ENCODE measurements around the gene DCAF10.

The DCAF10 gene

DNA sequence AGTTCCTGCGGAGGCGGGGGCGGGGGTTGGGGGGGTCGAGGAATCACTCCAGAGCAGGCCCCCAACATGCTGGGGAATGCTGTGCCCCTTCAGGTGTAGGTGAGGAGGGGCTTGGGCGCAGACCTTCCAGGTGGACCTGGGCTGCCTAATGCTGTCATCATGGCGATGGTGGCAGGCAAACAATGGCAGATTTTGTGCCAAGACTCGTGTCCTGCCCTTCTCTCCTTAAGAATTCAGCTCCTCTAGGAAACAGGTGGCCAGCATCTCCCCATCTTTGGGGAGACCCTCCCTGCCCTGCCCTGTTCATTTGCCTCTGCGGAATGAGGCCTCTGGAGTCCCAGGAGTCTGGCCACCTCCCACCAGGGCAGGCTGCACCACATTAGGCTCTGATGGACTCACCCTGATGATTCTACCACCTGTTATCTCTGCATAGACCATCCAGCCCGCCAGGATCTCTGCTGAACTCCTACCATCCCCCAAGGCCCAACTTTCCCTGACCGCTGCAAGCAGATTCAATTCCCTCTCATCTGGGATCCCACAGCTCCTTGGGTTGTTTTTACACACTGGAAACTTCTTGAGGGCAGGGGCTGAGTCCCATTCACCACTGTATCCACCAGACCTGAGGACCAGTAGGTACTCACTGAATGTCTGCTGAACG, 114.2 kb downstream of the DCAF10 start:
- no peak for DNase-seq (ENCODE audit: low read depth, low spot score)
- TF ChIP-seq CTCF (IDR thresholded peaks at IDR 0.05; ENCODE audit: low read depth, low read length), result no peak
- in situ Hi-C loops (cut with HindIII; ENCODE audit: low sequenced_read_pairs), result no loop called here
- no peak overlapping the region for H3K4me3 ChIP-seq (ENCODE audit: low read depth, low read length)

GRCh38 chr9:37915911-37916470, 115.4 kb downstream of the DCAF10 start:
- in situ Hi-C loops (cut with HindIII; ENCODE audit: low sequenced_read_pairs), result no loop called here
- no peak for TF ChIP-seq CTCF (IDR thresholded peaks at IDR 0.05; ENCODE audit: low read depth, low read length)
- no peak for DNase-seq (ENCODE audit: low read depth, low spot score)
- no peak overlapping the region for H3K4me3 ChIP-seq (ENCODE audit: low read depth, low read length)

GRCh38 chr9:37916471-37917312, 116.1 kb downstream of the DCAF10 start:
- no peak for TF ChIP-seq CTCF (IDR thresholded peaks at IDR 0.05; ENCODE audit: low read depth, low read length)
- H3K4me3 ChIP-seq (ENCODE audit: low read depth, low read length), result no peak overlapping the region
- no peak for DNase-seq (ENCODE audit: low read depth, low spot score)
- in situ Hi-C loops (cut with HindIII; ENCODE audit: low sequenced_read_pairs), result no loop called here
